Lower leg skin (tissue), 4 donors: ENCODE measurements around the gene INHBB. TPM values are rescaled to one million over a fixed set of nuclear protein-coding genes. Genes with fewer than 3 reads are reported as not detected.

Experiments used
- DNase-seq, 2 donors: peaks; one replicate each; pipeline ENCODE4 v3.0.0-alpha.2; 2019; ENCODE audit warnings: low spot score in 2 of 2
- H3K4me3 ChIP-seq: fragments of 200-600 bp; sonication (generic); 2 replicates; pipeline ENCODE4 v1.5.1; 2017; ENCODE audit warnings: mild to moderate bottlenecking, low read depth; ENCODE audit not compliant: poor library complexity, severe bottlenecking
- POLR2A ChIP-seq, 2 donors: fragments of 450-650 bp; IDR thresholded peaks; one replicate each; pipeline ENCODE4 v1.6.1; 2016 to 2017; ENCODE audit warnings: antibody characterized with exemption in 2 of 2, mild to moderate bottlenecking in 1 of 2, moderate library complexity in 1 of 2
- WGBS, 2 donors: methylation state at CpG; one replicate each; pipeline ENCODE4 v1.1.5; 2018; 5-methylcytosine and 5-hydroxymethylcytosine counted together
- intact Hi-C: fragments of 100-400 bp; cut with DNase I; formaldehyde crosslinking; loops from one replicate; pipeline ENCODE4 v1.15.0; 2023; ENCODE audit warnings: low total_unique reads
- total RNA-seq, 4 donors: library from RNA; depleted of rRNA; stranded (reverse); fragments of >200 nt; gene quantifications; one replicate each; pipeline ENCODE4 v1.1.0, GENCODE V29; 2016
- TF ChIP-seq, protein P1 (sequence below), 3 donors: fragments of 450-650 bp; IDR thresholded peaks; one replicate each; pipeline ENCODE4 v1.5.1; 2016; ENCODE audit warnings: antibody characterized with exemption in 3 of 3, mild to moderate bottlenecking in 3 of 3, moderate library complexity in 2 of 3

INHBB gene
- total RNA-seq, 4 donors from 2014 or later, result 9.4 to 47.9 (median 25.0) TPM

DNA sequence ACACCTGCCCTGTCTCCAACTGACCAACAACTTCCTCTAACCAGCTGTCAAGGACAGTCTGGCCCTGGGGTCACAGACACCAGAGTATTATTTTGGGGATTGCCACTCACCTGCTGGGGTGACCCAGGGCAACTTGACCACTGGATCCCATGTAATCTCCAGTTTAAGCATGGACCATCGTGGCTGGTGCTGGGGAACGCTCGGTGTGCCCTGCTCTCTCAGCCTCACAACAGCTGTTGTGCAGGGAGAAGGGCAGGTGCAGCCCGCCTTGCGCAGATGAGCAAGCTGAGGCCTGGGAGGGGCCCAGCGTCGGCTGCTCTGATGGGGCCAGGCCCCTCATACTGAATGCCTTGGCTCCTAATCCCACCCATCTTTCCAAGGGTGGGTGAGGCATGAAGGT is 21.0 kb upstream of the INHBB start:
- no peak for TF ChIP-seq POLR2A (IDR thresholded peaks at IDR 0.05)
- TF ChIP-seq, protein P1, sequence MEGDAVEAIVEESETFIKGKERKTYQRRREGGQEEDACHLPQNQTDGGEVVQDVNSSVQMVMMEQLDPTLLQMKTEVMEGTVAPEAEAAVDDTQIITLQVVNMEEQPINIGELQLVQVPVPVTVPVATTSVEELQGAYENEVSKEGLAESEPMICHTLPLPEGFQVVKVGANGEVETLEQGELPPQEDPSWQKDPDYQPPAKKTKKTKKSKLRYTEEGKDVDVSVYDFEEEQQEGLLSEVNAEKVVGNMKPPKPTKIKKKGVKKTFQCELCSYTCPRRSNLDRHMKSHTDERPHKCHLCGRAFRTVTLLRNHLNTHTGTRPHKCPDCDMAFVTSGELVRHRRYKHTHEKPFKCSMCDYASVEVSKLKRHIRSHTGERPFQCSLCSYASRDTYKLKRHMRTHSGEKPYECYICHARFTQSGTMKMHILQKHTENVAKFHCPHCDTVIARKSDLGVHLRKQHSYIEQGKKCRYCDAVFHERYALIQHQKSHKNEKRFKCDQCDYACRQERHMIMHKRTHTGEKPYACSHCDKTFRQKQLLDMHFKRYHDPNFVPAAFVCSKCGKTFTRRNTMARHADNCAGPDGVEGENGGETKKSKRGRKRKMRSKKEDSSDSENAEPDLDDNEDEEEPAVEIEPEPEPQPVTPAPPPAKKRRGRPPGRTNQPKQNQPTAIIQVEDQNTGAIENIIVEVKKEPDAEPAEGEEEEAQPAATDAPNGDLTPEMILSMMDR (IDR thresholded peaks at IDR 0.05), result no peak
- no peak for DNase-seq
- intact Hi-C loops, result no loop called here
- H3K4me3 ChIP-seq, result no peak overlapping the region
- 92 to 94% methylated on average over 6 to 7 of the region's 7 CpGs for WGBS, 2 donors

DNA sequence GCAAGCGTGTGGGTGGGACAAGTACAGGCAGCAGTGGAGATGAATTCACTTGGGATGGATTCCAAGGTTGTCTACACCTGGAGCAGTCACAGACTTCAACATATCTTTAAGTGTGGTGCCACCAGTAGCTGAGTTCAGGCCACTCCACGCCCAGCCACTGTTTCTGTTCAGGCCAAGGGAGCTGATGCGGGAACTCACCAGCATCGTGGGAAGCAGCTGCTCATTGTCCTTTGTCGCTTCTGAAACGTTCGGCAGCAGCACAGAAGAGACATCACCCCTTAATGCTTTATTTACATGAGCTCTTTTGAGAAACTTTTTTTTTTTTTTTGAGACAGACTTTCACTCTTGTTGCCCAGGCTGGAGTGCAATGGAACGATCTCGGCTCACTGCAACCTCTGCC is 19.9 kb upstream of the INHBB start:
- TF ChIP-seq POLR2A (IDR thresholded peaks at IDR 0.05), result no peak
- TF ChIP-seq, protein P1 (IDR thresholded peaks at IDR 0.05), result no peak
- intact Hi-C loops, result no loop called here
- no peak overlapping the region for H3K4me3 ChIP-seq
- no peak for DNase-seq
- WGBS, 2 donors, result 85 to 87% methylated on average over 9 of the region's 9 CpGs

DNA sequence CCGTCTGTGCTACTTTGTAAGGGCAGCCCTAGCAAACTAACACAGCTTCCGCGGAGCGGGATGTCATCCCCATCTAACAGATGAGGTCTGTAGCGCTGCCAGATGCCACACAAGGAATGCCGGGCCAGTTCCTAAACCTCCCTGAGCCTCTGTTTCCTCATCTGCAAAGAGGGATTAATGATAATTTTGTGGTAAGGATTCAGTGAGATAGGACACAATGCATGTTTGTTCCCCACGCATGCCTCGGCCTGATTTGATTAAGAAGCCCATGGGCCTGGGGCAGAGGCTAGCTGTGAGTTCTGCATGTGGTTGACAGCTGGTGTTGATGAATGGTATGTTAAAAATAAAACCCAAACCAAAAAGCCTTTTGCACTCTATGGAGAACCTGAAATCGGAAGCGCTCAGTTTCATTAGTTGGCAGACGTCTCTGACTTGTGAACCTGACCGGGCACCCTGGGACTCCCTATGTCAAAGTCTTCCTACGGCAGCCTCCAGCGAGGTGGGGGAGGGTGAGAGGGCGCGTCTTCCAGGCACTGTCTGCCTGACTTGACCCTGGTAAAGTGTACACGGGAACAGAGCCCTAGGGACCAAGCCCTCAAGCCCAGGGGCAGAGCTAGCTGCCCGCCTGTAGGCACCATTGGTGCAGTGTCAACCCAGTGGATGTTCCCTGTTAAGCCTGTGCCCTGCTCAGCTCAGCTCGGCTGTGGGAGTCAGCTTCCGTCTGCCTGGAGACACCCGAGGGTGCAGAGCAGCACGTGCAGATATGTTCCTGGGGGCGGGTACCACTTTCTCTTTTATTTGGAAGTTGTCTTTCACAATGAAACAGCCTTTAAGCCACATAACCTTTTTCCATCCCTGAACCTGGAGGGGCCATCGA is 14.8 kb upstream of the INHBB start:
- DNase-seq, result no peak
- no peak for TF ChIP-seq POLR2A (IDR thresholded peaks at IDR 0.05)
- TF ChIP-seq, protein P1 (IDR thresholded peaks at IDR 0.05), result no peak
- no peak overlapping the region for H3K4me3 ChIP-seq
- 54 to 55% methylated on average over 23 to 24 of the region's 24 CpGs for WGBS, 2 donors
- intact Hi-C loops, result no loop called here

DNA sequence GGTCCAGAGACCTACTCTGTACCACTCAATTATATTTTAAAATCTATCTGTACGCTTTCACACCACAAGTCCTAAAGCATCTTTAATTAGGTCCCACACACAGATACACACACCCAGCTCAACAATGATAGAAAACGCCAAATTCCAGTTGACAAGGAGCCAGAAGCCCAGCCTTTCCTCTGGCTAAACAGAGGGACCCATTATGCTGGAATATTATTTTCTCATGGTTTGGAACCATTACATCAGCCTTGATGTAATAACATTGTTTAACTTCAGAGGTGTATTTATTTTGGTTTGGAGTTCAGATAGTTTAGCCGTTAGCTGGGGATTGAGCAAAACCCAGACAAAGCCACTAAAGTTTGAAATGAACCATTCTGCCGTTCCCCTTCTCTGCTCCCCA is 14.0 kb upstream of the INHBB start:
- H3K4me3 ChIP-seq, result no peak overlapping the region
- 74 to 84% methylated on average over 4 of the region's 4 CpGs for WGBS, 2 donors
- intact Hi-C loops, result no loop called here
- TF ChIP-seq, protein P1 (IDR thresholded peaks at IDR 0.05), result no peak
- no peak for TF ChIP-seq POLR2A (IDR thresholded peaks at IDR 0.05)
- DNase-seq, result no peak

DNA sequence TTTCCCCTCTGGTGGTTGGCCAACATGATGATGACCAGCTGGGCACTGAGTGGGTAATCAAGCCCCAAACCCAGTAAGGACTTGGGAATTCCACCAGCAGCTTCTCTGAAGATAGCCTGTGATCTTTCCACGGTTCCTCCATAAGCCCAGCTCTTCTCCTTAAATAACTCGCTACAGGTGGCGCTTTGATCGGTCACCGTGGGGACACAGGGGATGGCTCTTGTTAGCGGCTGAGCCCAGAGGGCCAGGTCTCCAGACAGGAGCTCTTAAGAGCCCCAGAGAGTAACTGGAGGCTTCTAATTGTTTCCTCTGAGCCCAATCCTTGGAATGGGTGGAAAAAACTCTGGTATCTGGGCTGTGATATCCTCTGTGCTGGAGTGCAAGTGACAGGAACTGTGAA is 13.6 kb upstream of the INHBB start:
- no peak for DNase-seq
- intact Hi-C loops, result no loop called here
- no peak overlapping the region for H3K4me3 ChIP-seq
- 87 to 94% methylated on average over 6 of the region's 6 CpGs for WGBS, 2 donors
- TF ChIP-seq POLR2A (IDR thresholded peaks at IDR 0.05), result no peak
- TF ChIP-seq, protein P1 (IDR thresholded peaks at IDR 0.05), result no peak
